ENCODE results near the gene KCNJ13. TPM values are rescaled to one million over a fixed set of nuclear protein-coding genes. Genes with fewer than 3 reads are reported as not detected.

KCNJ13 gene
- total RNA-seq, 5 donors from 2014 or later (not counting 1 experiment from before 2014, with no cell fraction given), result not detected

- ATAC-seq (replicated peaks in 1 of 4) (no peak), DNase-seq (no peak)
- Mint-ChIP-seq H3K9me3 (no peaks in the 10 kb centered on the region), H3K4me1 (peaks cover 17 to 20% (median 17%) of the 10 kb centered on the region in 3 donors), H3K36me3 (peaks cover 38% of the 10 kb centered on the region), H3K27ac (peak overlapping the region; percentile 44 to 65), H3K4me3 (no peak overlapping the region), H3K27me3 (no peaks in the 10 kb centered on the region)
- WGBS (ENCODE audit: insufficient coverage), result no CpG with 5 or more reads among the region's 2 CpGs
- Histone ChIP-seq H3K4me3 (ENCODE audit: control insufficient read depth in 1 of 2, extremely low read depth in 1 of 2, low read length in 1 of 2) (no peak overlapping the region), H3K36me3 (ENCODE audit: control insufficient read depth in 2 of 2, extremely low read depth in 1 of 2, insufficient read depth in 1 of 2, low read length in 1 of 2) (peaks cover 2 to 29% of the 10 kb centered on the region in 2 donors), H3K9me3 (no peaks in the 10 kb centered on the region), H3K27ac (ENCODE audit: low read length) (no peak overlapping the region), H3K27me3 (replicated peaks in 1 of 2; ENCODE audit: control insufficient read depth in 2 of 2, extremely low read depth in 1 of 2, insufficient read depth in 2 of 2, low read length in 1 of 2) (no peaks in the 10 kb centered on the region), H3K4me1 (ENCODE audit: control insufficient read depth in 1 of 2, extremely low read depth in 1 of 2, insufficient read depth in 2 of 2, low read length in 2 of 2) (peaks cover 4 to 5% of the 10 kb centered on the region in 2 experiments)
- ChIA-PET CTCF (interaction anchor here (0.5 to 0.8 kb wide), 3 partner anchors 55 to 285 kb away, joined by 3 to 7 read pairs (median 6); no protein-coding TSS in a partner anchor), POLR2A (interaction anchor here (0.6 to 0.7 kb wide), 5 partner anchors 47 to 1253 kb away, joined by 3 to 8 read pairs (median 6); no protein-coding TSS in a partner anchor)
Observed at GRCh38 chr2:232757905-232758304, 18.5 kb downstream of the KCNJ13 start.

- Mint-ChIP-seq H3K27ac (no peak overlapping the region), H3K27me3 (no peaks in the 10 kb centered on the region), H3K4me1 (peaks cover 0 to 6% (median 0%) of the 10 kb centered on the region in 3 donors), H3K9me3 (no peaks in the 10 kb centered on the region), H3K36me3 (peaks cover 36% of the 10 kb centered on the region), H3K4me3 (no peak overlapping the region)
- Histone ChIP-seq H3K4me3 (ENCODE audit: control insufficient read depth in 1 of 2, extremely low read depth in 1 of 2, low read length in 1 of 2) (no peak overlapping the region), H3K27me3 (replicated peaks in 1 of 2; ENCODE audit: control insufficient read depth in 2 of 2, extremely low read depth in 1 of 2, insufficient read depth in 2 of 2, low read length in 1 of 2) (no peaks in the 10 kb centered on the region), H3K36me3 (ENCODE audit: control insufficient read depth in 2 of 2, extremely low read depth in 1 of 2, insufficient read depth in 1 of 2, low read length in 1 of 2) (peaks cover 3 to 44% of the 10 kb centered on the region in 2 donors), H3K4me1 (ENCODE audit: control insufficient read depth in 1 of 2, extremely low read depth in 1 of 2, insufficient read depth in 2 of 2, low read length in 2 of 2) (no peaks in the 10 kb centered on the region), H3K27ac (ENCODE audit: low read length) (no peak overlapping the region), H3K9me3 (no peaks in the 10 kb centered on the region)
- no peak for ATAC-seq (replicated peaks in 1 of 4)
- WGBS (ENCODE audit: insufficient coverage), result no CpG with 5 or more reads among the region's 4 CpGs
- CTCF ChIA-PET, result no interaction called here
- DNase-seq, result no peak
- POLR2A ChIA-PET, result interaction anchor here in 1 of 2 donors (0.6 kb wide), 1 partner anchor 31 kb away, joined by 3 read pairs; no protein-coding TSS in a partner anchor
Observed at GRCh38 chr2:232750135-232750671, 26.2 kb downstream of the KCNJ13 start.

GRCh38 chr2:232749331-232749730 lies 27.0 kb downstream of the KCNJ13 start:
- ChIA-PET CTCF (interaction anchor here in 1 of 2 donors (0.6 kb wide), 1 partner anchor 134 kb away, joined by 3 read pairs; no protein-coding TSS in a partner anchor), POLR2A (no interaction called here)
- Mint-ChIP-seq H3K27ac (peak overlapping the region in 1 of 2 donors; percentile 23), H3K9me3 (no peaks in the 10 kb centered on the region), H3K27me3 (no peaks in the 10 kb centered on the region), H3K4me3 (no peak overlapping the region), H3K4me1 (peaks cover 0 to 6% (median 0%) of the 10 kb centered on the region in 3 donors), H3K36me3 (peaks cover 41% of the 10 kb centered on the region)
- Histone ChIP-seq H3K27me3 (replicated peaks in 1 of 2; ENCODE audit: control insufficient read depth in 2 of 2, extremely low read depth in 1 of 2, insufficient read depth in 2 of 2, low read length in 1 of 2) (no peaks in the 10 kb centered on the region), H3K36me3 (ENCODE audit: control insufficient read depth in 2 of 2, extremely low read depth in 1 of 2, insufficient read depth in 1 of 2, low read length in 1 of 2) (peaks cover 3 to 44% of the 10 kb centered on the region in 2 donors), H3K4me3 (ENCODE audit: control insufficient read depth in 1 of 2, extremely low read depth in 1 of 2, low read length in 1 of 2) (no peak overlapping the region), H3K4me1 (ENCODE audit: control insufficient read depth in 1 of 2, extremely low read depth in 1 of 2, insufficient read depth in 2 of 2, low read length in 2 of 2) (no peaks in the 10 kb centered on the region), H3K9me3 (no peaks in the 10 kb centered on the region), H3K27ac (ENCODE audit: low read length) (no peak overlapping the region)
- 63% methylated on average over 1 of the region's 3 CpGs for WGBS (ENCODE audit: insufficient coverage)
- DNase-seq, result no peak
- no peak for ATAC-seq (replicated peaks in 1 of 4)

- no peaks in the 10 kb centered on the region for H3K27me3 Mint-ChIP-seq
- H3K36me3 Mint-ChIP-seq, result peaks cover 45% of the 10 kb centered on the region
- ChIA-PET CTCF (no interaction called here), POLR2A (no interaction called here)
- H3K4me3 ChIP-seq (ENCODE audit: control insufficient read depth in 1 of 2, extremely low read depth in 1 of 2, low read length in 1 of 2), result no peak overlapping the region
- no peak for DNase-seq
- H3K4me1 Mint-ChIP-seq, result peaks cover 3 to 6% (median 5%) of the 10 kb centered on the region in 3 donors
- H3K9me3 ChIP-seq, result no peaks in the 10 kb centered on the region
- no peaks in the 10 kb centered on the region for H3K27me3 ChIP-seq (replicated peaks in 1 of 2; ENCODE audit: control insufficient read depth in 2 of 2, extremely low read depth in 1 of 2, insufficient read depth in 2 of 2, low read length in 1 of 2)
- H3K36me3 ChIP-seq (ENCODE audit: control insufficient read depth in 2 of 2, extremely low read depth in 1 of 2, insufficient read depth in 1 of 2, low read length in 1 of 2), result peaks cover 3 to 44% of the 10 kb centered on the region in 2 donors
- no peak for ATAC-seq (replicated peaks in 1 of 4)
- H3K9me3 Mint-ChIP-seq, result no peaks in the 10 kb centered on the region
- H3K27ac ChIP-seq (ENCODE audit: low read length), result no peak overlapping the region
- H3K4me1 ChIP-seq (ENCODE audit: control insufficient read depth in 1 of 2, extremely low read depth in 1 of 2, insufficient read depth in 2 of 2, low read length in 2 of 2), result no peaks in the 10 kb centered on the region
- no peak overlapping the region for H3K4me3 Mint-ChIP-seq
- WGBS (ENCODE audit: insufficient coverage), result no CpG with 5 or more reads among the region's 3 CpGs
- no peak overlapping the region for H3K27ac Mint-ChIP-seq
Observed at GRCh38 chr2:232748038-232748437, 28.3 kb downstream of the KCNJ13 start.

- H3K36me3 Mint-ChIP-seq, result peaks cover 40% of the 10 kb centered on the region
- Histone ChIP-seq H3K4me1 (ENCODE audit: control insufficient read depth in 1 of 2, extremely low read depth in 1 of 2, insufficient read depth in 2 of 2, low read length in 2 of 2) (no peaks in the 10 kb centered on the region), H3K4me3 (ENCODE audit: control insufficient read depth in 1 of 2, extremely low read depth in 1 of 2, low read length in 1 of 2) (no peak overlapping the region), H3K27me3 (replicated peaks in 1 of 2; ENCODE audit: control insufficient read depth in 2 of 2, extremely low read depth in 1 of 2, insufficient read depth in 2 of 2, low read length in 1 of 2) (no peaks in the 10 kb centered on the region), H3K27ac (ENCODE audit: low read length) (no peak overlapping the region), H3K36me3 (ENCODE audit: control insufficient read depth in 2 of 2, extremely low read depth in 1 of 2, insufficient read depth in 1 of 2, low read length in 1 of 2) (peaks cover 0 to 25% of the 10 kb centered on the region in 2 donors), H3K9me3 (no peaks in the 10 kb centered on the region)
- H3K27ac Mint-ChIP-seq, result no peak overlapping the region
- ChIA-PET CTCF (no interaction called here), POLR2A (interaction anchor here in 1 of 2 donors (0.5 kb wide), 1 partner anchor 333 kb away, joined by 3 read pairs; no protein-coding TSS in a partner anchor)
- ATAC-seq (replicated peaks in 1 of 4) (no peak), DNase-seq (no peak)
- no peaks in the 10 kb centered on the region for H3K27me3 Mint-ChIP-seq
- H3K4me1 Mint-ChIP-seq, result peaks cover 5 to 17% (median 5%) of the 10 kb centered on the region in 3 donors
- no peak overlapping the region for H3K4me3 Mint-ChIP-seq
- no CpG with 5 or more reads among the region's 1 CpG for WGBS (ENCODE audit: insufficient coverage)
- H3K9me3 Mint-ChIP-seq, result no peaks in the 10 kb centered on the region
Observed at GRCh38 chr2:232744963-232745362, 31.4 kb downstream of the KCNJ13 start.

- no peaks in the 10 kb centered on the region for H3K9me3 Mint-ChIP-seq
- POLR2A ChIA-PET, result interaction anchor here in 1 of 2 donors (0.7 kb wide), 1 partner anchor 17 kb away, joined by 4 read pairs; no protein-coding TSS in a partner anchor
- no peaks in the 10 kb centered on the region for H3K27me3 Mint-ChIP-seq
- no peak overlapping the region for H3K4me3 Mint-ChIP-seq
- peaks cover 29% of the 10 kb centered on the region for H3K36me3 Mint-ChIP-seq
- Histone ChIP-seq H3K4me1 (ENCODE audit: control insufficient read depth in 1 of 2, extremely low read depth in 1 of 2, insufficient read depth in 2 of 2, low read length in 2 of 2) (no peaks in the 10 kb centered on the region), H3K36me3 (ENCODE audit: control insufficient read depth in 2 of 2, extremely low read depth in 1 of 2, insufficient read depth in 1 of 2, low read length in 1 of 2) (peaks cover 0 to 8% of the 10 kb centered on the region in 2 donors), H3K27ac (ENCODE audit: low read length) (no peak overlapping the region), H3K27me3 (replicated peaks in 1 of 2; ENCODE audit: control insufficient read depth in 2 of 2, extremely low read depth in 1 of 2, insufficient read depth in 2 of 2, low read length in 1 of 2) (no peaks in the 10 kb centered on the region), H3K9me3 (no peaks in the 10 kb centered on the region), H3K4me3 (ENCODE audit: control insufficient read depth in 1 of 2, extremely low read depth in 1 of 2, low read length in 1 of 2) (no peak overlapping the region)
- ATAC-seq (replicated peaks in 1 of 4) (no peak), DNase-seq (no peak)
- WGBS (ENCODE audit: insufficient coverage), result no CpG with 5 or more reads among the region's 3 CpGs
- peak overlapping the region in 1 of 2 donors; percentile 17 for H3K27ac Mint-ChIP-seq
- peaks cover 5 to 17% (median 5%) of the 10 kb centered on the region in 3 donors for H3K4me1 Mint-ChIP-seq
- CTCF ChIA-PET, result no interaction called here
Observed at GRCh38 chr2:232741972-232742371, 34.4 kb downstream of the KCNJ13 start.
